HEK293 (cell line): Measurements from ENCODE around the gene COL6A1.

Experiments used
- CTCF ChIA-PET: fragments of 350-600 bp; formaldehyde crosslinking; extraction: SDS; loops from one replicate; lab custom pipeline; 2021; ENCODE audit warnings: antibody characterized with exemption; lab: Yijun Ruan, JAX
- POLR2A ChIA-PET: fragments of 300-600 bp; formaldehyde crosslinking; extraction: SDS; loops from one replicate; lab custom pipeline; 2020; ENCODE audit warnings: antibody characterized with exemption, inconsistent platforms; lab: Yijun Ruan, JAX
- H3K27ac ChIP-seq: fragments of 200-500 bp; sonication (Bioruptor generic); 2 replicates; pipeline ENCODE4 v1.5.1; 2014; ENCODE audit warnings: low read depth, low read length, control low read depth, inconsistent platforms; ENCODE audit errors: extremely low read depth
- H3K36me3 ChIP-seq, 2 experiments: fragments of 200-500 bp in 1 of 2; sonication (Bioruptor generic) in 1 of 2; 1 replicate in 1 of 2; 2 replicates in 1 of 2; pipeline ENCODE4 v1.5.1; 2014 to 2017; ENCODE audit warnings: inconsistent platforms in 2 of 2, low read length in 2 of 2; ENCODE audit not compliant: control insufficient read depth in 2 of 2, insufficient read depth in 1 of 2
- H3K4me1 ChIP-seq: fragments of 200-500 bp; sonication (Bioruptor generic); 2 replicates; pipeline ENCODE4 v1.5.1; 2014; ENCODE audit warnings: mild to moderate bottlenecking, low read length, inconsistent platforms; ENCODE audit not compliant: control insufficient read depth, insufficient read depth
- H3K4me3 ChIP-seq: 2 replicates; pipeline ENCODE4 v1.5.1; 2011; ENCODE audit warnings: low read depth, mild to moderate bottlenecking, control low read depth, low read length, moderate library complexity
- H3K9me3 ChIP-seq: fragments of 200-500 bp; sonication (Bioruptor generic); 2 replicates; pipeline ENCODE4 v1.5.1; 2014; ENCODE audit warnings: low read depth, low read length, inconsistent platforms; ENCODE audit not compliant: control insufficient read depth, insufficient read depth
- AEBP2 ChIP-seq: fragments of 450-650 bp; formaldehyde crosslinking; IDR thresholded peaks from 2 replicates; pipeline ENCODE4 v1.5.1; 2016; ENCODE audit warnings: missing biosample characterization, missing genetic modification characterization, borderline replicate concordance
- ATF2 ChIP-seq: fragments of 450-650 bp; formaldehyde crosslinking; IDR thresholded peaks from 2 replicates; pipeline ENCODE4 v1.5.1; 2016; ENCODE audit warnings: missing biosample characterization, missing genetic modification characterization, low read depth
- BCL11A ChIP-seq: fragments of 450-650 bp; formaldehyde crosslinking; IDR thresholded peaks from 2 replicates; pipeline ENCODE4 v1.5.1; 2016; ENCODE audit warnings: low read depth, missing biosample characterization, missing genetic modification characterization
- CTCF ChIP-seq: fragments of 450-650 bp; formaldehyde crosslinking; IDR thresholded peaks from 2 replicates; pipeline ENCODE4 v1.5.1; 2016; ENCODE audit warnings: missing biosample characterization, missing genetic modification characterization
- GLIS2 ChIP-seq: fragments of 450-650 bp; formaldehyde crosslinking; IDR thresholded peaks from 2 replicates; pipeline ENCODE4 v1.5.1; 2016; ENCODE audit warnings: missing biosample characterization, missing genetic modification characterization
- HOXA7 ChIP-seq: sonication (generic); formaldehyde crosslinking; IDR thresholded peaks from 2 replicates; pipeline ENCODE4 v1.8.1; 2022; ENCODE audit warnings: missing genetic modification reagents, borderline replicate concordance
- KLF10 ChIP-seq: fragments of 450-650 bp; IDR thresholded peaks from 2 replicates; pipeline ENCODE4 v1.5.1; 2018; ENCODE audit warnings: missing biosample characterization, mild to moderate bottlenecking, missing genetic modification characterization
- KLF8 ChIP-seq: fragments of 450-650 bp; formaldehyde crosslinking; IDR thresholded peaks from 2 replicates; pipeline ENCODE4 v1.5.1; 2016; ENCODE audit warnings: missing biosample characterization, missing genetic modification characterization
- SALL2 ChIP-seq: fragments of 450-650 bp; formaldehyde crosslinking; IDR thresholded peaks from 2 replicates; pipeline ENCODE4 v1.5.0; 2017; ENCODE audit warnings: missing biosample characterization, mild to moderate bottlenecking, missing genetic modification characterization, borderline replicate concordance
- YY1 ChIP-seq: fragments of 450-650 bp; formaldehyde crosslinking; IDR thresholded peaks from 2 replicates; pipeline ENCODE4 v1.5.1; 2018; ENCODE audit warnings: missing biosample characterization, missing genetic modification characterization
- ZBTB20 ChIP-seq: fragments of 450-650 bp; formaldehyde crosslinking; IDR thresholded peaks from 2 replicates; pipeline ENCODE4 v1.5.1; 2016; ENCODE audit warnings: missing biosample characterization, missing genetic modification characterization
- ZBTB21 ChIP-seq: fragments of 450-650 bp; formaldehyde crosslinking; IDR thresholded peaks from 2 replicates; pipeline ENCODE4 v1.5.1; 2017; ENCODE audit warnings: missing biosample characterization, missing genetic modification characterization
- ZBTB8A ChIP-seq: fragments of 450-650 bp; formaldehyde crosslinking; IDR thresholded peaks from 2 replicates; pipeline ENCODE4 v1.5.1; 2016; ENCODE audit warnings: missing biosample characterization, missing genetic modification characterization
- ZNF132 ChIP-seq: fragments of 450-650 bp; formaldehyde crosslinking; IDR thresholded peaks from 2 replicates; pipeline ENCODE4 v1.5.1; 2017; ENCODE audit warnings: missing biosample characterization, missing genetic modification characterization, borderline replicate concordance
- ZNF2 ChIP-seq: fragments of 450-650 bp; formaldehyde crosslinking; IDR thresholded peaks from 2 replicates; pipeline ENCODE4 v1.5.1; 2016; ENCODE audit warnings: missing biosample characterization, missing genetic modification characterization
- ZNF214 ChIP-seq: fragments of 450-650 bp; formaldehyde crosslinking; IDR thresholded peaks from 2 replicates; pipeline ENCODE4 v1.5.1; 2017; ENCODE audit warnings: missing biosample characterization, mild to moderate bottlenecking, missing genetic modification characterization, borderline replicate concordance
- ZNF239 ChIP-seq: fragments of 450-650 bp; formaldehyde crosslinking; IDR thresholded peaks from 2 replicates; pipeline ENCODE4 v1.5.1; 2016; ENCODE audit warnings: missing biosample characterization, missing genetic modification characterization
- ZNF398 ChIP-seq: fragments of 450-650 bp; formaldehyde crosslinking; IDR thresholded peaks from 2 replicates; pipeline ENCODE4 v1.5.1; 2017; ENCODE audit warnings: missing biosample characterization, missing genetic modification characterization
- ZNF488 ChIP-seq: fragments of 450-650 bp; formaldehyde crosslinking; IDR thresholded peaks from 2 replicates; pipeline ENCODE4 v1.5.1; 2016; ENCODE audit warnings: missing biosample characterization, missing genetic modification characterization
- ZNF521 ChIP-seq: fragments of 450-650 bp; formaldehyde crosslinking; IDR thresholded peaks from 2 replicates; pipeline ENCODE4 v1.5.1; 2017; ENCODE audit warnings: missing biosample characterization, mild to moderate bottlenecking, missing genetic modification characterization
- ZNF548 ChIP-seq: fragments of 450-650 bp; formaldehyde crosslinking; IDR thresholded peaks from 2 replicates; pipeline ENCODE4 v1.5.1; 2016; ENCODE audit warnings: missing biosample characterization, missing genetic modification characterization
- ZNF596 ChIP-seq: fragments of 450-650 bp; IDR thresholded peaks from 2 replicates; pipeline ENCODE4 v1.5.0; 2018; ENCODE audit warnings: missing biosample characterization, mild to moderate bottlenecking, missing genetic modification characterization, moderate library complexity
- ZNF629 ChIP-seq: fragments of 450-650 bp; formaldehyde crosslinking; IDR thresholded peaks from 2 replicates; pipeline ENCODE4 v1.5.1; 2017; ENCODE audit warnings: missing biosample characterization, missing genetic modification characterization
- ZNF639 ChIP-seq: fragments of 450-650 bp; formaldehyde crosslinking; IDR thresholded peaks from 2 replicates; pipeline ENCODE4 v1.5.1; 2016; ENCODE audit warnings: missing biosample characterization, missing genetic modification characterization
- ZNF660 ChIP-seq: fragments of 450-650 bp; IDR thresholded peaks from 2 replicates; pipeline ENCODE4 v1.5.1; 2018; ENCODE audit warnings: missing biosample characterization, mild to moderate bottlenecking, missing genetic modification characterization
- ZNF677 ChIP-seq: fragments of 450-650 bp; IDR thresholded peaks from 2 replicates; pipeline ENCODE4 v1.5.0; 2018; ENCODE audit warnings: missing biosample characterization, mild to moderate bottlenecking, missing genetic modification characterization, moderate library complexity

COL6A1 gene

GRCh38 chr21:45984584-45985095 is 3.1 kb downstream of the COL6A1 start (continued):
- TF ChIP-seq ZNF132 (tag by site-specific recombination) (no peak), ZNF239 (tag by site-specific recombination) (peak; percentile 57; the same call in 1 of the 2 replicates), AEBP2 (tag by site-specific recombination) (no peak), ZNF639 (tag by site-specific recombination) (0 out of 2 replicates have a peak, but pooled peaks have one; percentile 19), KLF8 (tag by site-specific recombination) (peak; percentile 62), CTCF (tag by site-specific recombination) (no peak), ZNF629 (no peak), ZNF2 (tag by site-specific recombination) (peak; percentile 43; the same call in 1 of the 2 replicates), YY1 (tag by site-specific recombination) (no peak), ZBTB21 (tag by site-specific recombination) (no peak), SALL2 (tag by site-specific recombination) (peak; percentile 58; the same call in 1 of the 2 replicates), ATF2 (tag by site-specific recombination) (no peak), ZNF548 (tag by site-specific recombination) (no peak), ZNF521 (tag by site-specific recombination) (0 out of 2 replicates have a peak, but pooled peaks have one; percentile 14), ZBTB8A (tag by site-specific recombination) (0 out of 2 replicates have a peak, but pooled peaks have one; percentile 7), ZBTB20 (tag by site-specific recombination) (no peak), KLF10 (no peak), ZNF214 (tag by site-specific recombination) (no peak), ZNF596 (tag by site-specific recombination) (peak; percentile 58)

GRCh38 chr21:45985471-45986315 is 4.1 kb downstream of the COL6A1 start:
- ChIA-PET POLR2A (interaction anchor here (0.5 kb wide), 1 partner anchor 287 kb away, joined by 3 read pairs; no protein-coding TSS in a partner anchor), CTCF (no interaction called here)
- Histone ChIP-seq H3K27ac (no peak overlapping the region), H3K9me3 (no peaks in the 10 kb centered on the region), H3K36me3 (peaks cover 10 to 48% of the 10 kb centered on the region in 2 experiments; a peak in 2 of 3 replicates), H3K4me1 (peaks cover 6% of the 10 kb centered on the region), H3K4me3 (no peak overlapping the region)
- TF ChIP-seq ZNF398 (tag by site-specific recombination) (no peak), BCL11A (0 out of 2 replicates have a peak, but pooled peaks have one; percentile 29), ZNF677 (tag by site-specific recombination) (no peak), ZNF488 (no peak), GLIS2 (tag by site-specific recombination) (peak; percentile 63; the same call in 1 of the 2 replicates), ZNF660 (tag by site-specific recombination) (no peak), HOXA7 (CRISPR knock-in tag) (no peak)
